Measurements from ENCODE around the gene MYOCOS.

GRCh38 chr1:171595324-171595723 lies 26.7 kb upstream of the MYOCOS start:
- TF ChIP-seq CTCF (IDR thresholded peaks at IDR 0.05): no peak
- no peak for TF ChIP-seq EP300 (IDR thresholded peaks at IDR 0.05)
- no peak for TF ChIP-seq POLR2A (IDR thresholded peaks at IDR 0.05)

All from upper lobe of left lung (tissue), 4 donors.